Measurements from ENCODE around the gene SNX6. TPM values are rescaled to one million over a fixed set of nuclear protein-coding genes. Genes with fewer than 3 reads are reported as not detected.

SNX6 gene
- total RNA-seq, 1 experiment from 2014 or later: 73.4 TPM

DNA sequence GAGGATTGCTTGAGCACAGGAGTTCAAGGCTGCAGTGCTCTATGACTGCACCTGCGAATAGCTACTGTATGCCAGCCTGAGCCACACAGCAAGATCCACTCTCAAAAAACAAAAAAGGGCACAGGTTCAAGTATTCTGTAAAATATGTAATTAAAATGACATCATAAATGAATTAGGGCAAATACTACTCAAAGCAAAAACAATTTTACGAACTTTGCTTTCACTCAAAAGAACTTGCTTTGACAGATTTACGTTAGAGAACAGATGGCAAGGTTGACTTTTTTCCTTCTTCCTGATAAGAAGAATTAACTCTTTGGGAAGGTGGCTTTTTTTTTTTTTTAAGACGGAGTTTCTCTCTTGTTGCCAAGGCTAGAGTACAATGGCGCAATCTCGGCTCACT is 46.4 kb downstream of the SNX6 start:
- TF ChIP-seq, protein P1, sequence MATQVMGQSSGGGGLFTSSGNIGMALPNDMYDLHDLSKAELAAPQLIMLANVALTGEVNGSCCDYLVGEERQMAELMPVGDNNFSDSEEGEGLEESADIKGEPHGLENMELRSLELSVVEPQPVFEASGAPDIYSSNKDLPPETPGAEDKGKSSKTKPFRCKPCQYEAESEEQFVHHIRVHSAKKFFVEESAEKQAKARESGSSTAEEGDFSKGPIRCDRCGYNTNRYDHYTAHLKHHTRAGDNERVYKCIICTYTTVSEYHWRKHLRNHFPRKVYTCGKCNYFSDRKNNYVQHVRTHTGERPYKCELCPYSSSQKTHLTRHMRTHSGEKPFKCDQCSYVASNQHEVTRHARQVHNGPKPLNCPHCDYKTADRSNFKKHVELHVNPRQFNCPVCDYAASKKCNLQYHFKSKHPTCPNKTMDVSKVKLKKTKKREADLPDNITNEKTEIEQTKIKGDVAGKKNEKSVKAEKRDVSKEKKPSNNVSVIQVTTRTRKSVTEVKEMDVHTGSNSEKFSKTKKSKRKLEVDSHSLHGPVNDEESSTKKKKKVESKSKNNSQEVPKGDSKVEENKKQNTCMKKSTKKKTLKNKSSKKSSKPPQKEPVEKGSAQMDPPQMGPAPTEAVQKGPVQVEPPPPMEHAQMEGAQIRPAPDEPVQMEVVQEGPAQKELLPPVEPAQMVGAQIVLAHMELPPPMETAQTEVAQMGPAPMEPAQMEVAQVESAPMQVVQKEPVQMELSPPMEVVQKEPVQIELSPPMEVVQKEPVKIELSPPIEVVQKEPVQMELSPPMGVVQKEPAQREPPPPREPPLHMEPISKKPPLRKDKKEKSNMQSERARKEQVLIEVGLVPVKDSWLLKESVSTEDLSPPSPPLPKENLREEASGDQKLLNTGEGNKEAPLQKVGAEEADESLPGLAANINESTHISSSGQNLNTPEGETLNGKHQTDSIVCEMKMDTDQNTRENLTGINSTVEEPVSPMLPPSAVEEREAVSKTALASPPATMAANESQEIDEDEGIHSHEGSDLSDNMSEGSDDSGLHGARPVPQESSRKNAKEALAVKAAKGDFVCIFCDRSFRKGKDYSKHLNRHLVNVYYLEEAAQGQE (IDR thresholded peaks at IDR 0.05; ENCODE audit: low read depth): no peak
- TF ChIP-seq SRF (IDR thresholded peaks at IDR 0.05; ENCODE audit: low read depth): no peak
- no peak for TF ChIP-seq EZH2phosphoT487 (IDR thresholded peaks at IDR 0.05; ENCODE audit: borderline replicate concordance)
- TF ChIP-seq CBX3 (IDR thresholded peaks at IDR 0.05; ENCODE audit: low read depth): no peak
- TF ChIP-seq, protein P2, sequence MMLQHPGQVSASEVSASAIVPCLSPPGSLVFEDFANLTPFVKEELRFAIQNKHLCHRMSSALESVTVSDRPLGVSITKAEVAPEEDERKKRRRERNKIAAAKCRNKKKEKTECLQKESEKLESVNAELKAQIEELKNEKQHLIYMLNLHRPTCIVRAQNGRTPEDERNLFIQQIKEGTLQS (IDR thresholded peaks at IDR 0.05): no peak
- no peak for TF ChIP-seq RAD21 (IDR thresholded peaks at IDR 0.05; ENCODE audit: low read depth)
- TF ChIP-seq ZFX (IDR thresholded peaks at IDR 0.05): no peak
- TF ChIP-seq, protein P3, sequence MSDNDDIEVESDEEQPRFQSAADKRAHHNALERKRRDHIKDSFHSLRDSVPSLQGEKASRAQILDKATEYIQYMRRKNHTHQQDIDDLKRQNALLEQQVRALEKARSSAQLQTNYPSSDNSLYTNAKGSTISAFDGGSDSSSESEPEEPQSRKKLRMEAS (IDR thresholded peaks at IDR 0.05): no peak
- TF ChIP-seq, protein P4, sequence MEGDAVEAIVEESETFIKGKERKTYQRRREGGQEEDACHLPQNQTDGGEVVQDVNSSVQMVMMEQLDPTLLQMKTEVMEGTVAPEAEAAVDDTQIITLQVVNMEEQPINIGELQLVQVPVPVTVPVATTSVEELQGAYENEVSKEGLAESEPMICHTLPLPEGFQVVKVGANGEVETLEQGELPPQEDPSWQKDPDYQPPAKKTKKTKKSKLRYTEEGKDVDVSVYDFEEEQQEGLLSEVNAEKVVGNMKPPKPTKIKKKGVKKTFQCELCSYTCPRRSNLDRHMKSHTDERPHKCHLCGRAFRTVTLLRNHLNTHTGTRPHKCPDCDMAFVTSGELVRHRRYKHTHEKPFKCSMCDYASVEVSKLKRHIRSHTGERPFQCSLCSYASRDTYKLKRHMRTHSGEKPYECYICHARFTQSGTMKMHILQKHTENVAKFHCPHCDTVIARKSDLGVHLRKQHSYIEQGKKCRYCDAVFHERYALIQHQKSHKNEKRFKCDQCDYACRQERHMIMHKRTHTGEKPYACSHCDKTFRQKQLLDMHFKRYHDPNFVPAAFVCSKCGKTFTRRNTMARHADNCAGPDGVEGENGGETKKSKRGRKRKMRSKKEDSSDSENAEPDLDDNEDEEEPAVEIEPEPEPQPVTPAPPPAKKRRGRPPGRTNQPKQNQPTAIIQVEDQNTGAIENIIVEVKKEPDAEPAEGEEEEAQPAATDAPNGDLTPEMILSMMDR (IDR thresholded peaks at IDR 0.05 in 2 of 3, conservative IDR thresholded peaks at IDR 0.05 in 1 of 3; ENCODE audit: borderline replicate concordance in 1 of 3, insufficient read depth in 1 of 3, low read depth in 2 of 3, low read length in 2 of 3): no peak
- TF ChIP-seq POLR2A (IDR thresholded peaks at IDR 0.05; ENCODE audit: borderline replicate concordance, extremely low read depth, insufficient read depth, insufficient read length): no peak
- no peak overlapping the region for H2AFZ ChIP-seq (ENCODE audit: low read depth, low read length, poor library complexity, severe bottlenecking)
- peaks cover 5% of the 10 kb centered on the region; the same call in 1 of the 2 replicates for H3K79me2 ChIP-seq (ENCODE audit: insufficient read depth, low read length)
- no peak overlapping the region for H3K4me2 ChIP-seq (ENCODE audit: low read length)
- no peak overlapping the region for H3K9ac ChIP-seq (ENCODE audit: low read length)
- BruUV-seq (replicated peaks): no TSS peak
- no peak overlapping the region for H3K4me3 ChIP-seq (replicated peaks in 1 of 2; ENCODE audit: low read depth in 1 of 2, low read length in 2 of 2)
- POLR2A ChIA-PET: no interaction called here
- no peaks in the 10 kb centered on the region for H3K9me3 ChIP-seq (ENCODE audit: control insufficient read depth in 1 of 2, insufficient read depth in 1 of 2, low read depth in 1 of 2, low read length in 2 of 2)
- CTCF ChIA-PET: no interaction called here
- ATAC-seq: no peak
- H3K36me3 ChIP-seq (ENCODE audit: control insufficient read depth in 1 of 2, insufficient read depth in 2 of 2, low read length in 2 of 2): peaks cover 9 to 27% of the 10 kb centered on the region in 2 experiments; a peak in 3 of 4 replicates
- RAD21 ChIA-PET (ENCODE audit: low non-redundant PET in 1 of 2, low total read pairs in 2 of 2, uncharacterized antibody in 2 of 2, unreplicated experiment in 2 of 2): no interaction called here
- no peak overlapping the region for H3K27ac ChIP-seq (ENCODE audit: low read depth, low read length)
- H3K27me3 ChIP-seq (ENCODE audit: insufficient read depth, low read length): no peaks in the 10 kb centered on the region
- H3K4me1 ChIP-seq (ENCODE audit: control insufficient read depth in 1 of 2, insufficient read depth in 2 of 2, low read length in 2 of 2): peaks cover 9 to 10% of the 10 kb centered on the region in 2 experiments
- no peak for DNase-seq (ENCODE audit: low read depth, low spot score)
- intact Hi-C loops (cut with micrococcal nuclease): loop anchor here (10.0 kb wide), 1 partner anchor 831 kb away; no protein-coding TSS in a partner anchor
- no peaks in the 10 kb centered on the region for H3K9me2 ChIP-seq (ENCODE audit: insufficient read depth)
- H4K20me1 ChIP-seq (ENCODE audit: insufficient read depth): no peaks in the 10 kb centered on the region
